ENCODE measurements around the gene TPRN.
"Not testable (repeated sequence)": the region's sequence is repeated elsewhere in the genome, so short reads cannot be mapped to it uniquely, and the experiment has no call there.

The TPRN gene

DNA sequence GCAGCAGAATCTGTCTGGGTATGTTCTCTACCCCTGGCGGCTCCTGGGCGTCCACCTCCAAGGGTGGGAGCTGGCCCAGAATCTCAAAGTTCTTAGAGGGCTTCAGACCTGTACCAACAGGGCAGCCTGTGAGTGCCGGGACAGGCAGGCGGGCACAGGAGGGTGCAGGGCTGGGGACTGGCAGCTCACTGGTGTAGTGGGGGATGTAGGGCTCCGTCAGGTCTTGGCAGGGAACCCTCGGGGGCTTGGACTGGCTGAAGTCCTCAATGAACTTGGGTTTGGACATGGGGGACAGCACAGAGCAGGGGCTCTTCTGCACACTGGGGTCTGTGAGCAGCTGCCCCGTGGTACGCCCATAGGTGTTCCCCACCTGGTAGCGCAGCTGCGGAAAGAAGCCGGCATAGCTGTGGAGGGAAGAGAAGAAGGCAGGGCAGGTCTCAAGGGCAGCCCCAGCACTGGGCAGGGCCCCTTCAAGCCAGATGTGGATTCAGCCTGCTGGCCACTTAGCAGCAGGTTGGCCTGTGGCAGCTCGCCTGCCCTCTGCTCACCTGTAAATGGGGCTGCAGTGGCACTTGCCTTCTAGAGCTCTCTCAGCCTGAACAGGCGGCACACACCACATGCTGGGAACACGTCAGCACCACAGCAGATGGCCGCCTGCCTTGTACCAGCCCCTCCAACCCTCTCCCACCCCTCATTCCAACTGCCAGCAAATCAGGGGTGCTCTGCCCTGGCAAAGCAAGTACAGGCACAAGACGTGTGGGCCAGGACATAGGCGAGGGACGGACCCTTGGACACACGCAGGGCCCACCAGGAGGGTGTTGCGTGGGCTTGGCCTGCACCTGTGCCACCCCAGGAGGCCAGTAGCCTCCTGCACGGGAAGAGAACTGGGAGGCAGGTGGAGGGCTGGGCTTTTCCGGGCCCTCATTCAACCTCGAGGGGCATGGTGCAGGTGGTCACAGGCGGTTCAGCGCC, 45.2 kb upstream of the TPRN start:
- H3K9ac ChIP-seq (ENCODE audit: low read length) = no peak overlapping the region
- H3K36me3 ChIP-seq (ENCODE audit: low read length) = peaks cover 8% of the 10 kb centered on the region; the same call in 1 of the 2 replicates
- peaks cover 9% of the 10 kb centered on the region; the same call in 1 of the 2 replicates for H4K20me1 ChIP-seq (ENCODE audit: low read depth, low read length)
- no peaks in the 10 kb centered on the region for H3K27me3 ChIP-seq (ENCODE audit: low read length)
- no peak overlapping the region for H2AFZ ChIP-seq (ENCODE audit: low read depth, low read length, severe bottlenecking)
- no peak overlapping the region for H3K4me2 ChIP-seq (ENCODE audit: low read depth, low read length, poor library complexity, severe bottlenecking)
- H3K9me2 ChIP-seq (replicated peaks; ENCODE audit: insufficient read depth, low read length) = no peaks in the 10 kb centered on the region
- TF ChIP-seq, protein P1, sequence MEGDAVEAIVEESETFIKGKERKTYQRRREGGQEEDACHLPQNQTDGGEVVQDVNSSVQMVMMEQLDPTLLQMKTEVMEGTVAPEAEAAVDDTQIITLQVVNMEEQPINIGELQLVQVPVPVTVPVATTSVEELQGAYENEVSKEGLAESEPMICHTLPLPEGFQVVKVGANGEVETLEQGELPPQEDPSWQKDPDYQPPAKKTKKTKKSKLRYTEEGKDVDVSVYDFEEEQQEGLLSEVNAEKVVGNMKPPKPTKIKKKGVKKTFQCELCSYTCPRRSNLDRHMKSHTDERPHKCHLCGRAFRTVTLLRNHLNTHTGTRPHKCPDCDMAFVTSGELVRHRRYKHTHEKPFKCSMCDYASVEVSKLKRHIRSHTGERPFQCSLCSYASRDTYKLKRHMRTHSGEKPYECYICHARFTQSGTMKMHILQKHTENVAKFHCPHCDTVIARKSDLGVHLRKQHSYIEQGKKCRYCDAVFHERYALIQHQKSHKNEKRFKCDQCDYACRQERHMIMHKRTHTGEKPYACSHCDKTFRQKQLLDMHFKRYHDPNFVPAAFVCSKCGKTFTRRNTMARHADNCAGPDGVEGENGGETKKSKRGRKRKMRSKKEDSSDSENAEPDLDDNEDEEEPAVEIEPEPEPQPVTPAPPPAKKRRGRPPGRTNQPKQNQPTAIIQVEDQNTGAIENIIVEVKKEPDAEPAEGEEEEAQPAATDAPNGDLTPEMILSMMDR (IDR thresholded peaks at IDR 0.05; ENCODE audit: insufficient read depth, low read length, poor library complexity, severe bottlenecking) = no peak
- no peak for TF ChIP-seq EZH2phosphoT487 (conservative IDR thresholded peaks at IDR 0.05; ENCODE audit: low read length)
- H3K9me3 ChIP-seq (ENCODE audit: insufficient read depth, low read length) = no peaks in the 10 kb centered on the region
- no peak overlapping the region for H3K4me3 ChIP-seq (ENCODE audit: insufficient read depth, low read length, poor library complexity, severe bottlenecking)
- H3K79me2 ChIP-seq (ENCODE audit: insufficient read depth, low read length) = peaks cover 15% of the 10 kb centered on the region
- no peak overlapping the region for H3K27ac ChIP-seq (ENCODE audit: low read depth, low read length)
- peaks cover 7% of the 10 kb centered on the region; the same call in 1 of the 2 replicates for H3F3A ChIP-seq (ENCODE audit: insufficient read depth)

GRCh38 chr9:137244486-137245449, 44.2 kb upstream of the TPRN start:
- H3K27ac ChIP-seq (ENCODE audit: low read depth, low read length) = no peak overlapping the region
- H2AFZ ChIP-seq (ENCODE audit: low read depth, low read length, severe bottlenecking) = no peak overlapping the region
- H3K79me2 ChIP-seq (ENCODE audit: insufficient read depth, low read length) = peaks cover 15% of the 10 kb centered on the region
- H3K27me3 ChIP-seq (ENCODE audit: low read length) = no peaks in the 10 kb centered on the region
- peaks cover 8% of the 10 kb centered on the region; the same call in 1 of the 2 replicates for H3K36me3 ChIP-seq (ENCODE audit: low read length)
- H3F3A ChIP-seq (ENCODE audit: insufficient read depth) = peaks cover 7% of the 10 kb centered on the region; the same call in 1 of the 2 replicates
- no peak overlapping the region for H3K4me3 ChIP-seq (ENCODE audit: insufficient read depth, low read length, poor library complexity, severe bottlenecking)
- no peak overlapping the region for H3K9ac ChIP-seq (ENCODE audit: low read length)
- peaks cover 9% of the 10 kb centered on the region; the same call in 1 of the 2 replicates for H4K20me1 ChIP-seq (ENCODE audit: low read depth, low read length)
- no peaks in the 10 kb centered on the region for H3K9me2 ChIP-seq (replicated peaks; ENCODE audit: insufficient read depth, low read length)
- TF ChIP-seq, protein P1 (IDR thresholded peaks at IDR 0.05; ENCODE audit: insufficient read depth, low read length, poor library complexity, severe bottlenecking) = no peak
- TF ChIP-seq EZH2phosphoT487 (conservative IDR thresholded peaks at IDR 0.05; ENCODE audit: low read length) = no peak
- no peak overlapping the region for H3K4me2 ChIP-seq (ENCODE audit: low read depth, low read length, poor library complexity, severe bottlenecking)
- no peaks in the 10 kb centered on the region for H3K9me3 ChIP-seq (ENCODE audit: insufficient read depth, low read length)

DNA sequence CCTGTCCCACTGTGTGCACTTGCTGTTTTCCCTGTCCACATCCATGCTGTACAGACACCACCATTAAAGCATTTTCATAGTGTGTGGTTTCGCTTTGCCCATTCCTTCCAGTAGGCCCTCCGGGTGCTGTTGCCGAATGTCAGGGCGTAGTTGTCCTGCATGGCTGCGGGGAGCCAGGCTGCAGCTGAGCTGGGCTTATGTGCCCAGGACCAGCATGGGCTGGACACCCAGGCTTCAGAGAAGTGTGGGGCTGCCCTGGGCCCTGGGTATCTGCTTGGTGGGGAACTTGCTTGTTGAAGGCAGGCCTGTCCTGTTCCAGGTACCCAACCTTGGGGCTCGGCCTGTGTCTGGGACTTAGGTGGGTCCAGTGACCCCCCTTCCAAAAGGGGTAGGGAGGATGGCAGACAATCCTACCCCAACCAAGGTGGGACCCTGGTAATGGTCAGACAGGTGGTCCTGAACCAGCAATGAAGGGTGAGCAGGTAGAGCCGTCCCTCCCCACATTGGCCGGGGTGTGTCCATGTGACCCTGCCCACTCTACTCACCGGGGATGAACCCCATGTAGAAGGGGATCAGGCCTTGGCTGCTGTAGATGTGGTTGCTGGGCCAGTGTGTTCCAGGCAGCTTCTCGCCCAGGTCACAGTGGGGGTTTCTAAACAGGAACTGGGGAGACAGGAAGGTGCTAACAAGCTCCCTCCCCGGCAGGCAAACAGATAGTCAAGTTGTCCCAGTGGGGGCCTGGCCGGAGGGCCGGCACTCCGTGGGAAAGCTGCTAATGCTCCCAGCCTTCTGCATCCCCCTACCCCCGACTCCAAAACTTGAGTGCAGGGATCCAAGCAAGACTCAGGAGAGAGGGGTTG, 43.3 kb upstream of the TPRN start:
- H3K4me2 ChIP-seq (ENCODE audit: low read depth, low read length, poor library complexity, severe bottlenecking) = no peak overlapping the region
- no peak overlapping the region for H3K9ac ChIP-seq (ENCODE audit: low read length)
- H3K4me3 ChIP-seq (ENCODE audit: insufficient read depth, low read length, poor library complexity, severe bottlenecking) = no peak overlapping the region

DNA sequence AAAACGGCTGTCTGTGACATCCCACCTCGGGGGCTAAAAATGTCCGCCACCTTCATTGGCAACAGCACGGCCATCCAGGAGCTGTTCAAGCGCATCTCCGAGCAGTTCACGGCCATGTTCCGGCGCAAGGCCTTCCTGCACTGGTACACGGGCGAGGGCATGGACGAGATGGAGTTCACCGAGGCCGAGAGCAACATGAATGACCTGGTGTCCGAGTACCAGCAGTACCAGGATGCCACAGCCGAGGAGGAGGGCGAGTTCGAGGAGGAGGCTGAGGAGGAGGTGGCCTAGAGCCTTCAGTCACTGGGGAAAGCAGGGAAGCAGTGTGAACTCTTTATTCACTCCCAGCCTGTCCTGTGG, 42.7 kb upstream of the TPRN start:
- peaks cover 15% of the 10 kb centered on the region for H3K79me2 ChIP-seq (ENCODE audit: insufficient read depth, low read length)
- not testable (repeated sequence) for H3K9ac ChIP-seq (ENCODE audit: low read length); H3K4me2 ChIP-seq (ENCODE audit: low read depth, low read length, poor library complexity, severe bottlenecking); H4K20me1 ChIP-seq (ENCODE audit: low read depth, low read length); H3K9me2 ChIP-seq (replicated peaks; ENCODE audit: insufficient read depth, low read length); H3K36me3 ChIP-seq (ENCODE audit: low read length); H3K4me3 ChIP-seq (ENCODE audit: insufficient read depth, low read length, poor library complexity, severe bottlenecking); H2AFZ ChIP-seq (ENCODE audit: low read depth, low read length, severe bottlenecking); H3K27ac ChIP-seq (ENCODE audit: low read depth, low read length); H3K9me3 ChIP-seq (ENCODE audit: insufficient read depth, low read length); H3F3A ChIP-seq (ENCODE audit: insufficient read depth); H3K27me3 ChIP-seq (ENCODE audit: low read length)

More for the DNA sequence above, 43.3 kb upstream of the TPRN start:
- Histone ChIP-seq H4K20me1 (ENCODE audit: low read depth, low read length) (peaks cover 9% of the 10 kb centered on the region; the same call in 1 of the 2 replicates), H3K36me3 (ENCODE audit: low read length) (peaks cover 8% of the 10 kb centered on the region; the same call in 1 of the 2 replicates), H3K9me3 (ENCODE audit: insufficient read depth, low read length) (no peaks in the 10 kb centered on the region), H3K9me2 (replicated peaks; ENCODE audit: insufficient read depth, low read length) (no peaks in the 10 kb centered on the region), H3K27ac (ENCODE audit: low read depth, low read length) (no peak overlapping the region), H3F3A (ENCODE audit: insufficient read depth) (peaks cover 7% of the 10 kb centered on the region; the same call in 1 of the 2 replicates), H2AFZ (ENCODE audit: low read depth, low read length, severe bottlenecking) (no peak overlapping the region), H3K79me2 (ENCODE audit: insufficient read depth, low read length) (peaks cover 15% of the 10 kb centered on the region), H3K27me3 (ENCODE audit: low read length) (no peaks in the 10 kb centered on the region)
- TF ChIP-seq EZH2phosphoT487 (conservative IDR thresholded peaks at IDR 0.05; ENCODE audit: low read length) = no peak
- TF ChIP-seq, protein P1 (IDR thresholded peaks at IDR 0.05; ENCODE audit: insufficient read depth, low read length, poor library complexity, severe bottlenecking) = no peak
